K562 (cell line): ENCODE data around the gene ACAP2. TPM values are rescaled to one million over a fixed set of nuclear protein-coding genes. Genes with fewer than 3 reads are reported as not detected.

Source experiments
- ATAC-seq: fragments of 200-7000 bp; cut with Tn5 transposase; 3 replicates; pipeline ENCODE4 v1.9.1; 2020; ENCODE audit warnings: moderate library complexity
- BruUV-seq: library from RNA; stranded (reverse); fragments of 400-500 nt; replicated peaks from 2 replicates; lab custom pipeline; 2021; lab: Mats Ljungman, UMichigan
- CTCF ChIA-PET: fragments of 300-600 bp; formaldehyde crosslinking; extraction: SDS; loops from one replicate; lab custom pipeline; 2021; ENCODE audit warnings: low intra/inter-chr PET ratio; lab: Yijun Ruan, JAX
- POLR2A ChIA-PET: fragments of 300-600, 350-650 bp; sonication (Branson Sonifier 250); formaldehyde crosslinking; extraction: SDS; loops from one replicate; lab custom pipeline; 2021; ENCODE audit warnings: antibody characterized with exemption, inconsistent platforms; lab: Yijun Ruan, JAX
- DNase-seq, 4 experiments: peaks; one replicate each; pipeline versions ENCODE4 v3.0.0 to v3.0.0-alpha.2; 2011 to 2018; ENCODE audit warnings: low spot score in 3 of 4, mixed read lengths in 3 of 4; ENCODE audit errors: extremely low read depth in 1 of 4
- FAIRE-seq: peaks from 2 replicates; lab custom pipeline; 2011; peaks lifted over from hg19 to GRCh38; lab: Jason Lieb, UNC
- H2AFZ ChIP-seq: 2 replicates; pipeline ENCODE4 v1.6.0; 2011; ENCODE audit warnings: low read depth, low read length, control low read depth, inconsistent platforms
- H3K27ac ChIP-seq: fragments of 200-600 bp; 3 replicates; pipeline ENCODE4 v1.8.0; 2011; ENCODE audit warnings: low read depth, mild to moderate bottlenecking, control low read depth, inconsistent platforms, low read length, moderate library complexity, mixed read lengths; ENCODE audit errors: extremely low read depth
- H3K27me3 ChIP-seq, 2 experiments: fragments of 300-600 bp in 1 of 2; 2 replicates in 1 of 2; 3 replicates in 1 of 2; pipeline versions ENCODE4 v1.6.0 to v1.8.0; 2011; ENCODE audit warnings: inconsistent platforms in 2 of 2, low read length in 2 of 2, mild to moderate bottlenecking in 1 of 2, mixed read lengths in 1 of 2, moderate library complexity in 1 of 2; ENCODE audit not compliant: control insufficient read depth in 2 of 2, insufficient read depth in 2 of 2
- H3K36me3 ChIP-seq: fragments of 300-600 bp; 3 replicates; pipeline ENCODE4 v1.8.0; 2011; ENCODE audit warnings: mild to moderate bottlenecking, low read length, inconsistent platforms; ENCODE audit not compliant: control insufficient read depth, insufficient read depth
- H3K4me1 ChIP-seq, 2 experiments: fragments of 200-600 bp in 1 of 2; replicated peaks in 1 of 2; 2 replicates in 1 of 2; 3 replicates in 1 of 2; pipeline versions ENCODE4 v1.5.1 to v1.8.0; 2011; ENCODE audit warnings: inconsistent platforms in 2 of 2, low read length in 2 of 2, mild to moderate bottlenecking in 1 of 2, mixed read lengths in 1 of 2, moderate library complexity in 1 of 2; ENCODE audit not compliant: control insufficient read depth in 2 of 2, insufficient read depth in 2 of 2
- H3K4me2 ChIP-seq: 2 replicates; pipeline ENCODE4 v1.6.1; 2011; ENCODE audit warnings: low read length, control low read depth, inconsistent platforms, mixed read lengths; ENCODE audit not compliant: insufficient read depth
- H3K4me3 ChIP-seq: fragments of 200-600 bp; sonication (generic), shearing (Covaris generic); 2 replicates; pipeline ENCODE4 v1.5.1; 2016; ENCODE audit warnings: control low read depth, inconsistent platforms
- H3K79me2 ChIP-seq: fragments of 200-600 bp; 3 replicates; pipeline ENCODE4 v1.8.0; 2011; ENCODE audit warnings: low read length, inconsistent platforms; ENCODE audit not compliant: control insufficient read depth, insufficient read depth
- H3K9ac ChIP-seq, 2 experiments: 2 replicates each; pipeline versions ENCODE4 v1.6.0 to v1.6.1; 2011; ENCODE audit warnings: low read depth in 2 of 2, low read length in 2 of 2, control low read depth in 1 of 2, inconsistent platforms in 1 of 2, mild to moderate bottlenecking in 1 of 2, mixed read lengths in 1 of 2; ENCODE audit not compliant: insufficient read depth in 1 of 2
- H3K9me1 ChIP-seq: one replicate; pipeline ENCODE4 v1.6.0; 2011; ENCODE audit warnings: inconsistent platforms, mild to moderate bottlenecking, low read length, moderate library complexity; ENCODE audit not compliant: control insufficient read depth, insufficient read depth
- H3K9me3 ChIP-seq: replicated peaks from 2 replicates; pipeline ENCODE4 v1.5.1; 2011; ENCODE audit warnings: low read depth, low read length, inconsistent platforms; ENCODE audit not compliant: control insufficient read depth, insufficient read depth
- H4K20me1 ChIP-seq: replicated peaks from 2 replicates; pipeline ENCODE4 v1.6.1; 2011; ENCODE audit warnings: low read length, inconsistent platforms, mixed read lengths; ENCODE audit not compliant: control insufficient read depth, insufficient read depth
- TFAP4 ChIP-seq: sonication (generic); formaldehyde crosslinking; IDR thresholded peaks from 2 replicates; pipeline ENCODE4 v1.8.0; 2022; ENCODE audit warnings: missing genetic modification reagents, mild to moderate bottlenecking, moderate library complexity, borderline replicate concordance
- ZNF431 ChIP-seq: sonication (generic); formaldehyde crosslinking; IDR thresholded peaks from 2 replicates; pipeline ENCODE4 v1.8.0; 2022; ENCODE audit warnings: mild to moderate bottlenecking, missing genetic modification reagents
- WGBS: fragments of 100-300 bp; shearing (Covaris generic); methylation state at CpG from one replicate; pipeline ENCODE4 v1.1.6; 2016; ENCODE audit warnings: low coverage, mixed read lengths; ENCODE audit not compliant: insufficient coverage; ENCODE audit errors: missing lambda C conversion rate; 5-methylcytosine and 5-hydroxymethylcytosine counted together
- in situ Hi-C: fragments of 300-500 bp; cut with MboI; formaldehyde crosslinking; loops from 4 replicates; pipeline ENCODE4 v1.15.0; 2018; ENCODE audit warnings: inconsistent platforms, mixed read lengths
- intact Hi-C: fragments of 100-400 bp; cut with micrococcal nuclease; formaldehyde crosslinking; loops from 2 replicates; pipeline ENCODE4 v1.14.2; 2022
- polyA plus RNA-seq, 8 experiments: library from polyadenylated mRNA; depleted of rRNA in 4 of 8; stranded (reverse) in 5 of 8; unstranded in 3 of 8; fragments of >200 nt; fragmentation: Nextera tagmentation in 2 of 8; fragmentation: Illumina TruSeq in 1 of 8; extraction: Ambion mirVana in 2 of 8; extraction: Trizol in 1 of 8; gene quantifications; 2 replicates each; pipeline versions ENCODE4 v1.2.1 to v1.2.3, GENCODE V29; 2011 to 2014; ENCODE audit warnings: inconsistent platforms in 1 of 8, missing spikeins in 1 of 8
- total RNA-seq, 7 experiments: library from RNA; depleted of rRNA in 6 of 7; stranded (reverse); fragments of >200 nt in 6 of 7; fragmentation: Illumina TruSeq in 2 of 7; extraction: Trizol in 2 of 7; gene quantifications; 2 replicates each; pipeline versions ENCODE4 v1.2.1 to v1.2.3, GENCODE V29; 2011 to 2021; ENCODE audit warnings: low replicate concordance in 1 of 7
- TF ChIP-seq, protein P1 (sequence below): sonication (generic); formaldehyde crosslinking; IDR thresholded peaks from 2 replicates; pipeline ENCODE4 v1.8.0; 2022; ENCODE audit warnings: mild to moderate bottlenecking, missing genetic modification reagents

ACAP2 gene
- total and polyA plus RNA-seq, 9 of the 15 experiments (the other 6 are each of a cell fraction or from before 2014, with no cell fraction given) = 10.6 to 52.7 (median 34.4) TPM

- in situ Hi-C loops = no loop called here
- Histone ChIP-seq H3K9me1 (no peaks in the 10 kb centered on the region), H3K4me1 (peaks cover 7 to 20% of the 10 kb centered on the region in 2 experiments; a peak in 4 of 5 replicates), H3K36me3 (no peaks in the 10 kb centered on the region), H3K4me3 (no peak overlapping the region), H4K20me1 (no peaks in the 10 kb centered on the region), H3K79me2 (no peaks in the 10 kb centered on the region), H3K27me3 (no peaks in the 10 kb centered on the region), H3K4me2 (no peak overlapping the region), H3K27ac (no peak overlapping the region), H2AFZ (peak overlapping the region; percentile 35; the same call in 1 of the 2 replicates), H3K9me3 (no peaks in the 10 kb centered on the region), H3K9ac (no peak overlapping the region)
- ChIA-PET POLR2A (interaction anchor here (0.8 to 1.0 kb wide), 2 partner anchors 9 kb away, joined by 5 to 8 read pairs; no protein-coding TSS in a partner anchor), CTCF (no interaction called here)
- intact Hi-C loops = no loop called here
- BruUV-seq = no TSS peak
- 50% methylated on average over 7 of the region's 7 CpGs for WGBS
- TF ChIP-seq, protein P1, sequence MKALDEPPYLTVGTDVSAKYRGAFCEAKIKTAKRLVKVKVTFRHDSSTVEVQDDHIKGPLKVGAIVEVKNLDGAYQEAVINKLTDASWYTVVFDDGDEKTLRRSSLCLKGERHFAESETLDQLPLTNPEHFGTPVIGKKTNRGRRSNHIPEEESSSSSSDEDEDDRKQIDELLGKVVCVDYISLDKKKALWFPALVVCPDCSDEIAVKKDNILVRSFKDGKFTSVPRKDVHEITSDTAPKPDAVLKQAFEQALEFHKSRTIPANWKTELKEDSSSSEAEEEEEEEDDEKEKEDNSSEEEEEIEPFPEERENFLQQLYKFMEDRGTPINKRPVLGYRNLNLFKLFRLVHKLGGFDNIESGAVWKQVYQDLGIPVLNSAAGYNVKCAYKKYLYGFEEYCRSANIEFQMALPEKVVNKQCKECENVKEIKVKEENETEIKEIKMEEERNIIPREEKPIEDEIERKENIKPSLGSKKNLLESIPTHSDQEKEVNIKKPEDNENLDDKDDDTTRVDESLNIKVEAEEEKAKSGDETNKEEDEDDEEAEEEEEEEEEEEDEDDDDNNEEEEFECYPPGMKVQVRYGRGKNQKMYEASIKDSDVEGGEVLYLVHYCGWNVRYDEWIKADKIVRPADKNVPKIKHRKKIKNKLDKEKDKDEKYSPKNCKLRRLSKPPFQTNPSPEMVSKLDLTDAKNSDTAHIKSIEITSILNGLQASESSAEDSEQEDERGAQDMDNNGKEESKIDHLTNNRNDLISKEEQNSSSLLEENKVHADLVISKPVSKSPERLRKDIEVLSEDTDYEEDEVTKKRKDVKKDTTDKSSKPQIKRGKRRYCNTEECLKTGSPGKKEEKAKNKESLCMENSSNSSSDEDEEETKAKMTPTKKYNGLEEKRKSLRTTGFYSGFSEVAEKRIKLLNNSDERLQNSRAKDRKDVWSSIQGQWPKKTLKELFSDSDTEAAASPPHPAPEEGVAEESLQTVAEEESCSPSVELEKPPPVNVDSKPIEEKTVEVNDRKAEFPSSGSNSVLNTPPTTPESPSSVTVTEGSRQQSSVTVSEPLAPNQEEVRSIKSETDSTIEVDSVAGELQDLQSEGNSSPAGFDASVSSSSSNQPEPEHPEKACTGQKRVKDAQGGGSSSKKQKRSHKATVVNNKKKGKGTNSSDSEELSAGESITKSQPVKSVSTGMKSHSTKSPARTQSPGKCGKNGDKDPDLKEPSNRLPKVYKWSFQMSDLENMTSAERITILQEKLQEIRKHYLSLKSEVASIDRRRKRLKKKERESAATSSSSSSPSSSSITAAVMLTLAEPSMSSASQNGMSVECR = no peak
- no peak for TF ChIP-seq ZNF431 (CRISPR knock-in tag)
- TF ChIP-seq TFAP4 (CRISPR knock-in tag) = 0 out of 2 replicates have a peak, but pooled peaks have one; percentile 17
- no peak for DNase-seq
- FAIRE-seq = no peak
- ATAC-seq = no peak
Measured at GRCh38 chr3:195461594-195462307, 18.9 kb upstream of the ACAP2 start.
